ENCODE results near the gene CTSD.

The CTSD gene

GRCh38 chr11:1755344-1755691 is 8.4 kb downstream of the CTSD start:
- TF ChIP-seq POLR2AphosphoS5 (IDR thresholded peaks at IDR 0.05; ENCODE audit: low read depth, low read length) (no peak), SIN3A (IDR thresholded peaks at IDR 0.05; ENCODE audit: borderline replicate concordance, insufficient read depth, low read length) (no peak), TAF1 (IDR thresholded peaks at IDR 0.05; ENCODE audit: borderline replicate concordance, insufficient read depth, low read length) (no peak), FOXP2 (optimal IDR thresholded peaks at IDR 0.05; ENCODE audit: borderline replicate concordance, extremely low read depth, extremely low read length, insufficient read depth) (no peak)
- TF ChIP-seq, protein P1, sequence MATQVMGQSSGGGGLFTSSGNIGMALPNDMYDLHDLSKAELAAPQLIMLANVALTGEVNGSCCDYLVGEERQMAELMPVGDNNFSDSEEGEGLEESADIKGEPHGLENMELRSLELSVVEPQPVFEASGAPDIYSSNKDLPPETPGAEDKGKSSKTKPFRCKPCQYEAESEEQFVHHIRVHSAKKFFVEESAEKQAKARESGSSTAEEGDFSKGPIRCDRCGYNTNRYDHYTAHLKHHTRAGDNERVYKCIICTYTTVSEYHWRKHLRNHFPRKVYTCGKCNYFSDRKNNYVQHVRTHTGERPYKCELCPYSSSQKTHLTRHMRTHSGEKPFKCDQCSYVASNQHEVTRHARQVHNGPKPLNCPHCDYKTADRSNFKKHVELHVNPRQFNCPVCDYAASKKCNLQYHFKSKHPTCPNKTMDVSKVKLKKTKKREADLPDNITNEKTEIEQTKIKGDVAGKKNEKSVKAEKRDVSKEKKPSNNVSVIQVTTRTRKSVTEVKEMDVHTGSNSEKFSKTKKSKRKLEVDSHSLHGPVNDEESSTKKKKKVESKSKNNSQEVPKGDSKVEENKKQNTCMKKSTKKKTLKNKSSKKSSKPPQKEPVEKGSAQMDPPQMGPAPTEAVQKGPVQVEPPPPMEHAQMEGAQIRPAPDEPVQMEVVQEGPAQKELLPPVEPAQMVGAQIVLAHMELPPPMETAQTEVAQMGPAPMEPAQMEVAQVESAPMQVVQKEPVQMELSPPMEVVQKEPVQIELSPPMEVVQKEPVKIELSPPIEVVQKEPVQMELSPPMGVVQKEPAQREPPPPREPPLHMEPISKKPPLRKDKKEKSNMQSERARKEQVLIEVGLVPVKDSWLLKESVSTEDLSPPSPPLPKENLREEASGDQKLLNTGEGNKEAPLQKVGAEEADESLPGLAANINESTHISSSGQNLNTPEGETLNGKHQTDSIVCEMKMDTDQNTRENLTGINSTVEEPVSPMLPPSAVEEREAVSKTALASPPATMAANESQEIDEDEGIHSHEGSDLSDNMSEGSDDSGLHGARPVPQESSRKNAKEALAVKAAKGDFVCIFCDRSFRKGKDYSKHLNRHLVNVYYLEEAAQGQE (IDR thresholded peaks at IDR 0.05; ENCODE audit: insufficient read depth in 1 of 2, low read depth in 2 of 2, low read length in 2 of 2), result no peak

- TF ChIP-seq, protein P1 (IDR thresholded peaks at IDR 0.05; ENCODE audit: insufficient read depth in 1 of 2, low read depth in 2 of 2, low read length in 2 of 2), result no peak
- no peak for TF ChIP-seq POLR2AphosphoS5 (IDR thresholded peaks at IDR 0.05; ENCODE audit: low read depth, low read length)
- TF ChIP-seq TAF1 (IDR thresholded peaks at IDR 0.05; ENCODE audit: borderline replicate concordance, insufficient read depth, low read length), result no peak
- TF ChIP-seq SIN3A (IDR thresholded peaks at IDR 0.05; ENCODE audit: borderline replicate concordance, insufficient read depth, low read length), result no peak
- no peak for TF ChIP-seq FOXP2 (optimal IDR thresholded peaks at IDR 0.05; ENCODE audit: borderline replicate concordance, extremely low read depth, extremely low read length, insufficient read depth)
These were observed 9.2 kb downstream of the CTSD start for GRCh38 chr11:1754376-1755150.

- TF ChIP-seq POLR2AphosphoS5 (IDR thresholded peaks at IDR 0.05; ENCODE audit: low read depth, low read length) (no peak), TAF1 (IDR thresholded peaks at IDR 0.05; ENCODE audit: borderline replicate concordance, insufficient read depth, low read length) (no peak), FOXP2 (optimal IDR thresholded peaks at IDR 0.05; ENCODE audit: borderline replicate concordance, extremely low read depth, extremely low read length, insufficient read depth) (no peak), SIN3A (IDR thresholded peaks at IDR 0.05; ENCODE audit: borderline replicate concordance, insufficient read depth, low read length) (no peak)
- TF ChIP-seq, protein P1 (IDR thresholded peaks at IDR 0.05; ENCODE audit: insufficient read depth in 1 of 2, low read depth in 2 of 2, low read length in 2 of 2), result no peak
These were observed 9.8 kb downstream of the CTSD start for GRCh38 chr11:1753929-1754305.

GRCh38 chr11:1753229-1753928 is 10.3 kb downstream of the CTSD start:
- TF ChIP-seq POLR2AphosphoS5 (IDR thresholded peaks at IDR 0.05; ENCODE audit: low read depth, low read length), result no peak
- TF ChIP-seq TAF1 (IDR thresholded peaks at IDR 0.05; ENCODE audit: borderline replicate concordance, insufficient read depth, low read length), result no peak
- TF ChIP-seq SIN3A (IDR thresholded peaks at IDR 0.05; ENCODE audit: borderline replicate concordance, insufficient read depth, low read length), result no peak
- TF ChIP-seq, protein P1 (IDR thresholded peaks at IDR 0.05; ENCODE audit: insufficient read depth in 1 of 2, low read depth in 2 of 2, low read length in 2 of 2), result no peak
- TF ChIP-seq FOXP2 (optimal IDR thresholded peaks at IDR 0.05; ENCODE audit: borderline replicate concordance, extremely low read depth, extremely low read length, insufficient read depth), result no peak

Measured in PFSK-1 (cell line).